H9 (cell line): Measurements from ENCODE around the gene COPB1. TPM values are rescaled to one million over a fixed set of nuclear protein-coding genes. Genes with fewer than 3 reads are reported as not detected.

ENCODE experiments used
- DNase-seq: peaks from one replicate; pipeline ENCODE4 v3.0.0-alpha.2; 2017
- H2AFZ ChIP-seq: one replicate; pipeline ENCODE4 v1.6.1; 2013; ENCODE audit warnings: mild to moderate bottlenecking, low read length, control low read depth, moderate library complexity
- H2AK5ac ChIP-seq: 2 replicates; pipeline ENCODE4 v1.6.1; 2013; ENCODE audit warnings: low read length, control low read depth, mixed read lengths; ENCODE audit not compliant: insufficient read length
- H2BK120ac ChIP-seq: one replicate; pipeline ENCODE4 v1.6.1; 2013; ENCODE audit warnings: low read depth, mild to moderate bottlenecking, low read length, control low read depth, inconsistent platforms; ENCODE audit not compliant: poor library complexity, severe bottlenecking
- H2BK12ac ChIP-seq: 2 replicates; pipeline ENCODE4 v1.6.1; 2013; ENCODE audit warnings: low read length, control low read depth, mixed read lengths, low read depth; ENCODE audit not compliant: insufficient read length
- H2BK15ac ChIP-seq: 2 replicates; pipeline ENCODE4 v1.6.1; 2013; ENCODE audit warnings: low read depth, low read length, control low read depth
- H2BK20ac ChIP-seq: one replicate; pipeline ENCODE4 v1.6.1; 2013; ENCODE audit warnings: low read depth, mild to moderate bottlenecking, low read length, control low read depth, inconsistent platforms; ENCODE audit not compliant: poor library complexity, severe bottlenecking
- H2BK5ac ChIP-seq: 2 replicates; pipeline ENCODE4 v1.6.1; 2013; ENCODE audit warnings: low read length, control low read depth, mixed read lengths; ENCODE audit not compliant: insufficient read length
- H3K14ac ChIP-seq: 2 replicates; pipeline ENCODE4 v1.6.1; 2013; ENCODE audit warnings: low read length, control low read depth; ENCODE audit not compliant: insufficient read depth
- H3K18ac ChIP-seq: 2 replicates; pipeline ENCODE4 v1.6.1; 2013; ENCODE audit warnings: low read depth, mild to moderate bottlenecking, mixed read lengths, low read length, control low read depth; ENCODE audit not compliant: insufficient read length
- H3K23ac ChIP-seq: 2 replicates; pipeline ENCODE4 v1.6.1; 2013; ENCODE audit warnings: low read length, control low read depth, mixed read lengths, low read depth; ENCODE audit not compliant: insufficient read length
- H3K23me2 ChIP-seq: 2 replicates; pipeline ENCODE4 v1.6.1; 2013; ENCODE audit warnings: low read depth, mild to moderate bottlenecking, mixed read lengths, low read length, control low read depth; ENCODE audit not compliant: insufficient read length, poor library complexity, severe bottlenecking
- H3K27ac ChIP-seq: 2 replicates; pipeline ENCODE4 v1.5.1; 2013; ENCODE audit warnings: low read length, control low read depth, mixed read lengths, low read depth; ENCODE audit not compliant: insufficient read length
- H3K27me3 ChIP-seq: 2 replicates; pipeline ENCODE4 v1.6.1; 2013; ENCODE audit warnings: low read length, control low read depth, inconsistent platforms; ENCODE audit not compliant: insufficient read depth
- H3K4ac ChIP-seq: 2 replicates; pipeline ENCODE4 v1.6.1; 2013; ENCODE audit warnings: low read depth, mild to moderate bottlenecking, control low read depth, inconsistent platforms, low read length, moderate library complexity
- H3K4me1 ChIP-seq: 2 replicates; pipeline ENCODE4 v1.6.1; 2013; ENCODE audit warnings: low read length, control low read depth, inconsistent platforms; ENCODE audit not compliant: insufficient read depth
- H3K4me2 ChIP-seq: 2 replicates; pipeline ENCODE4 v1.6.1; 2013; ENCODE audit warnings: low read length, control low read depth, mixed read lengths; ENCODE audit not compliant: insufficient read length, insufficient read depth
- H3K56ac ChIP-seq: 2 replicates; pipeline ENCODE4 v1.6.1; 2013; ENCODE audit warnings: low read depth, mild to moderate bottlenecking, mixed read lengths, low read length, control low read depth; ENCODE audit not compliant: insufficient read length
- H3K79me1 ChIP-seq: 2 replicates; pipeline ENCODE4 v1.6.1; 2013; ENCODE audit warnings: low read depth, mild to moderate bottlenecking, moderate library complexity, low read length, control low read depth, inconsistent platforms; ENCODE audit not compliant: insufficient read depth, poor library complexity, severe bottlenecking
- H3K79me2 ChIP-seq: 2 replicates; pipeline ENCODE4 v1.6.1; 2013; ENCODE audit warnings: low read length, control low read depth, inconsistent platforms; ENCODE audit not compliant: insufficient read depth
- H3K9ac ChIP-seq: 2 replicates; pipeline ENCODE4 v1.6.1; 2013; ENCODE audit warnings: low read length, control low read depth, mixed read lengths; ENCODE audit not compliant: insufficient read length; ENCODE audit errors: extremely low read depth
- H3K9me3 ChIP-seq: one replicate; pipeline ENCODE4 v1.6.1; 2013; ENCODE audit warnings: low read depth, low read length, inconsistent platforms; ENCODE audit not compliant: control insufficient read depth
- H3T11ph ChIP-seq: one replicate; pipeline ENCODE4 v1.6.1; 2013; ENCODE audit warnings: mild to moderate bottlenecking, low read length, control low read depth, inconsistent platforms
- H4K20me1 ChIP-seq: one replicate; pipeline ENCODE4 v1.6.1; 2013; ENCODE audit not compliant: control insufficient read depth, insufficient read length, insufficient read depth
- H4K5ac ChIP-seq: 2 replicates; pipeline ENCODE4 v1.6.1; 2013; ENCODE audit warnings: low read depth, mild to moderate bottlenecking, mixed read lengths, low read length, control low read depth; ENCODE audit not compliant: insufficient read length
- H4K8ac ChIP-seq: replicated peaks from 2 replicates; pipeline ENCODE4 v1.6.1; 2013; ENCODE audit warnings: low read length, control low read depth, mixed read lengths, low read depth; ENCODE audit not compliant: insufficient read length
- H4K91ac ChIP-seq: 2 replicates; pipeline ENCODE4 v1.6.1; 2013; ENCODE audit warnings: low read depth, mild to moderate bottlenecking, moderate library complexity, mixed read lengths, low read length, control low read depth; ENCODE audit not compliant: insufficient read length
- H3K27ac Mint-ChIP-seq, 3 experiments: 2 replicates in 2 of 3; 3 replicates in 1 of 3; pipeline ENCODE4 v1.8.0; 2020 to 2021; ENCODE audit warnings: mixed read lengths in 3 of 3, mild to moderate bottlenecking in 1 of 3, moderate library complexity in 1 of 3
- H3K27me3 Mint-ChIP-seq: 2 replicates; pipeline ENCODE4 v1.8.0; 2021; ENCODE audit warnings: low read depth, mild to moderate bottlenecking, moderate library complexity, mixed read lengths
- H3K36me3 Mint-ChIP-seq, 3 experiments: 2 replicates in 2 of 3; 3 replicates in 1 of 3; pipeline ENCODE4 v1.8.0; 2020 to 2021; ENCODE audit warnings: low read depth in 3 of 3, mixed read lengths in 3 of 3; ENCODE audit not compliant: insufficient read depth in 1 of 3
- H3K4me1 Mint-ChIP-seq, 2 experiments: 2 replicates each; pipeline ENCODE4 v1.8.0; 2020; ENCODE audit warnings: mixed read lengths in 2 of 2
- H3K4me3 Mint-ChIP-seq, 2 experiments: 2 replicates in 1 of 2; 3 replicates in 1 of 2; pipeline ENCODE4 v1.8.0; 2020 to 2021; ENCODE audit warnings: mild to moderate bottlenecking in 2 of 2, mixed read lengths in 2 of 2, moderate library complexity in 1 of 2
- H3K9me3 Mint-ChIP-seq, 2 experiments: 2 replicates in 1 of 2; 3 replicates in 1 of 2; pipeline ENCODE4 v1.8.0; 2020; ENCODE audit warnings: mild to moderate bottlenecking in 2 of 2, mixed read lengths in 2 of 2, moderate library complexity in 1 of 2
- WGBS: extraction: QIAGEN DNeasy Blood & Tissue Kit; methylation state at CpG from one replicate; pipeline ENCODE4 v1.1.7; 2013; ENCODE audit warnings: missing lambda C conversion rate, low lambda C conversion rate, mixed read lengths; ENCODE audit not compliant: insufficient read length; ENCODE audit errors: extremely low coverage; 5-methylcytosine and 5-hydroxymethylcytosine counted together
- total RNA-seq: library from RNA; stranded (reverse); gene quantifications from 2 replicates; pipeline ENCODE4 v1.2.1, GENCODE V29; 2021
- TF ChIP-seq, protein P1 (sequence below): fragments of 200-600 bp; sonication (generic); conservative IDR thresholded peaks from 3 replicates; pipeline ENCODE4 v1.8.0; 2021; ENCODE audit warnings: antibody characterized with exemption, mild to moderate bottlenecking

COPB1 gene
- total RNA-seq, 1 experiment from 2014 or later, result 71.6 TPM

DNA sequence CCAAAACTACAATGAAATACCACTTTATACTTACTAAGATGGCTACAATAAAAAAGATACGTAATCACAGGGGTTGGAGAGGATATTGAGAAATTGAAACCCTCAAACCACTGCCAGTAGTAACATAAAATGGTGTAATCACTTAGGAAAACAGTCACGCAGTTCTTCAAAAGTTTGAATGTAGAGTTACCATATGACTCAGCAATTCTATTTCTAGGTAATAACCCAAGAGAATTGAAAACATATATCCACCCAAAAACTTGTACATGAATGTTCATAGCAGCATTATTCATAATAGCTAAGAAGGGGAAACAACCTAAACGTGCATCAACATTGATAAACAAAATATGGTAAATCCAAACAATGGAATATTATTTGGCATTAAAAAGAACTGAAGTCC, 45.0 kb upstream of the COPB1 start:
- no CpG with 5 or more reads among the region's 3 CpGs for WGBS

More for the DNA sequence above, 45.0 kb upstream of the COPB1 start:
- H3K23me2 ChIP-seq, result no peaks in the 10 kb centered on the region
- H4K91ac ChIP-seq, result no peak overlapping the region
- no peak overlapping the region for H3K18ac ChIP-seq
- no peaks in the 10 kb centered on the region for H3K27me3 ChIP-seq
- Mint-ChIP-seq H3K4me1 (peaks cover 14 to 20% of the 10 kb centered on the region in 2 experiments), H3K27ac (no peak overlapping the region; a peak in 1 of 7 replicates), H3K9me3 (no peaks in the 10 kb centered on the region), H3K27me3 (no peaks in the 10 kb centered on the region), H3K4me3 (no peak overlapping the region), H3K36me3 (no peaks in the 10 kb centered on the region)
- no peak for DNase-seq
- H3K23ac ChIP-seq, result no peak overlapping the region
- H2BK5ac ChIP-seq, result no peak overlapping the region
- no peak overlapping the region for H4K5ac ChIP-seq
- H3K79me2 ChIP-seq, result no peaks in the 10 kb centered on the region
- H3K4me2 ChIP-seq, result no peak overlapping the region
- H3T11ph ChIP-seq, result no peak overlapping the region
- no peak overlapping the region for H3K4ac ChIP-seq
- no peak overlapping the region for H4K8ac ChIP-seq
- no peak overlapping the region for H3K14ac ChIP-seq
- H3K27ac ChIP-seq, result no peak overlapping the region
- no peak overlapping the region for H2AK5ac ChIP-seq
- no peaks in the 10 kb centered on the region for H3K9me3 ChIP-seq
- no peak overlapping the region for H2BK15ac ChIP-seq
- H3K4me1 ChIP-seq, result no peaks in the 10 kb centered on the region; the same call in 1 of the 2 replicates
- no peaks in the 10 kb centered on the region for H4K20me1 ChIP-seq
- H3K9ac ChIP-seq, result no peak overlapping the region
- no peak overlapping the region for H2AFZ ChIP-seq
- H2BK12ac ChIP-seq, result no peak overlapping the region
- H2BK20ac ChIP-seq, result no peak overlapping the region
- TF ChIP-seq, protein P1, sequence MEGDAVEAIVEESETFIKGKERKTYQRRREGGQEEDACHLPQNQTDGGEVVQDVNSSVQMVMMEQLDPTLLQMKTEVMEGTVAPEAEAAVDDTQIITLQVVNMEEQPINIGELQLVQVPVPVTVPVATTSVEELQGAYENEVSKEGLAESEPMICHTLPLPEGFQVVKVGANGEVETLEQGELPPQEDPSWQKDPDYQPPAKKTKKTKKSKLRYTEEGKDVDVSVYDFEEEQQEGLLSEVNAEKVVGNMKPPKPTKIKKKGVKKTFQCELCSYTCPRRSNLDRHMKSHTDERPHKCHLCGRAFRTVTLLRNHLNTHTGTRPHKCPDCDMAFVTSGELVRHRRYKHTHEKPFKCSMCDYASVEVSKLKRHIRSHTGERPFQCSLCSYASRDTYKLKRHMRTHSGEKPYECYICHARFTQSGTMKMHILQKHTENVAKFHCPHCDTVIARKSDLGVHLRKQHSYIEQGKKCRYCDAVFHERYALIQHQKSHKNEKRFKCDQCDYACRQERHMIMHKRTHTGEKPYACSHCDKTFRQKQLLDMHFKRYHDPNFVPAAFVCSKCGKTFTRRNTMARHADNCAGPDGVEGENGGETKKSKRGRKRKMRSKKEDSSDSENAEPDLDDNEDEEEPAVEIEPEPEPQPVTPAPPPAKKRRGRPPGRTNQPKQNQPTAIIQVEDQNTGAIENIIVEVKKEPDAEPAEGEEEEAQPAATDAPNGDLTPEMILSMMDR, result no peak
- no peaks in the 10 kb centered on the region for H3K79me1 ChIP-seq
- H3K56ac ChIP-seq, result no peak overlapping the region
- no peak overlapping the region for H2BK120ac ChIP-seq
